ENCODE measurements around the gene LGR6.

GRCh38 chr1:202245391-202245790, 51.8 kb downstream of the LGR6 start:
- TF ChIP-seq SIN3A (IDR thresholded peaks at IDR 0.05; ENCODE audit: borderline replicate concordance, insufficient read depth, low read length), result no peak
- no peak for TF ChIP-seq TAF1 (IDR thresholded peaks at IDR 0.05; ENCODE audit: borderline replicate concordance, insufficient read depth, low read length)

Data from PFSK-1 (cell line).